CD4-positive, alpha-beta T cell treated with Interleukin-6 at 100 ng/mL for 8 hours (primary cell): ENCODE data around the gene CNTNAP5.

Experiments used
- DNase-seq: peaks from one replicate; pipeline ENCODE4 v3.0.0-alpha.2; 2020; ENCODE audit warnings: mixed read lengths, low spot score

The CNTNAP5 gene

GRCh38 chr2:124025171-124025580 lies at the start of gene CNTNAP5:
Gene CNTNAP5, plus strand, starts transcription at chr2:124025287. Its CDS starts 364 bp downstream, at chr2:124025651.
- no peak for DNase-seq

GRCh38 chr2:123976054-123976648 lies 48.9 kb upstream of the CNTNAP5 start:
- DNase-seq: no peak

GRCh38 chr2:123993728-123994323 lies 31.3 kb upstream of the CNTNAP5 start:
- no peak for DNase-seq

- no peak for DNase-seq
These were observed 25.4 kb upstream of the CNTNAP5 start for GRCh38 chr2:123999681-124000080.

GRCh38 chr2:124001696-124002430 lies 23.2 kb upstream of the CNTNAP5 start:
- DNase-seq: no peak

- no peak for DNase-seq
These were observed 6.2 kb upstream of the CNTNAP5 start for GRCh38 chr2:124018890-124019289.

- DNase-seq: no peak
These were observed 421 bp upstream of the CNTNAP5 start for GRCh38 chr2:124024561-124025170.

GRCh38 chr2:124025891-124026434 lies 876 bp downstream of the CNTNAP5 start:
- no peak for DNase-seq

GRCh38 chr2:124026503-124026902 lies 1.4 kb downstream of the CNTNAP5 start:
- DNase-seq: no peak

- no peak for DNase-seq
These were observed 2.1 kb downstream of the CNTNAP5 start for GRCh38 chr2:124027182-124027581.

GRCh38 chr2:124032799-124033198 lies 7.7 kb downstream of the CNTNAP5 start:
- no peak for DNase-seq

- no peak for DNase-seq
These were observed 9.2 kb downstream of the CNTNAP5 start for GRCh38 chr2:124034265-124034664.

- DNase-seq: no peak
These were observed 9.9 kb downstream of the CNTNAP5 start for GRCh38 chr2:124035001-124035400.

GRCh38 chr2:124039032-124039431 lies 13.9 kb downstream of the CNTNAP5 start:
- no peak for DNase-seq

- no peak for DNase-seq
These were observed 14.7 kb downstream of the CNTNAP5 start for GRCh38 chr2:124039762-124040291.

- no peak for DNase-seq
These were observed 20.8 kb downstream of the CNTNAP5 start for GRCh38 chr2:124045894-124046293.

- DNase-seq: no peak
These were observed 21.2 kb downstream of the CNTNAP5 start for GRCh38 chr2:124046332-124046731.

- DNase-seq: no peak
These were observed 23.0 kb downstream of the CNTNAP5 start for GRCh38 chr2:124048102-124048501.

- no peak for DNase-seq
These were observed 23.6 kb downstream of the CNTNAP5 start for GRCh38 chr2:124048664-124049063.

GRCh38 chr2:124049136-124049535 lies 24.0 kb downstream of the CNTNAP5 start:
- DNase-seq: no peak

GRCh38 chr2:124050833-124051497 lies 25.9 kb downstream of the CNTNAP5 start:
- DNase-seq: no peak

- no peak for DNase-seq
These were observed 28.7 kb downstream of the CNTNAP5 start for GRCh38 chr2:124053796-124054195.
